ENCODE measurements around the gene KLF7.

DNA sequence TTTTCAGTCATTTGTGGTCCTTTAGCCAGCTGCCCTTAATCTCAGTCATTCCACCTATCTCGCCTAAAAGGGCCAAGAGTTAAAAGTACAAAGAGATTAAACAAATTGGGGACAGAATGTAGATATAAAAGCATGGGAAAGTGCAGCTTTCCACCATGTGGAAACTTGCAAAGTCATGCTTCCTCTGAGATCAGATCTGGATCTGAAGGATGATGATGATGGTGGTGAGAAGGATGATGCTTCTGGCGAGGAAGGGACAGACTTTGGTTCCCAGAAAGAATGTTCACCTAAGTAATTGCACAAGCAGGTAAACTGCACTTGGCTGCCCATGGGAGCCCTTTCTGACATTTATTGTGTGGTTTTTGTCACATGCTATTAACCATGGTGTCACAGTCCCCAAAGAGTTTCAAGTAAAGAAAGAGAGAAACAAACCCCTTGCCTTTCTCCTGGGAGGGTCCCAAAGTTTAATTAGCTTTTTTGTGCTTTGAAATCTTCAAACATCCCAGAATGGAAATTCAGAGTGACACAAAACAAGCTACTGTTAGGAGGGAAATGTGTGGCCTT is 34.7 kb downstream of the KLF7 start:
- TF ChIP-seq, protein P1, sequence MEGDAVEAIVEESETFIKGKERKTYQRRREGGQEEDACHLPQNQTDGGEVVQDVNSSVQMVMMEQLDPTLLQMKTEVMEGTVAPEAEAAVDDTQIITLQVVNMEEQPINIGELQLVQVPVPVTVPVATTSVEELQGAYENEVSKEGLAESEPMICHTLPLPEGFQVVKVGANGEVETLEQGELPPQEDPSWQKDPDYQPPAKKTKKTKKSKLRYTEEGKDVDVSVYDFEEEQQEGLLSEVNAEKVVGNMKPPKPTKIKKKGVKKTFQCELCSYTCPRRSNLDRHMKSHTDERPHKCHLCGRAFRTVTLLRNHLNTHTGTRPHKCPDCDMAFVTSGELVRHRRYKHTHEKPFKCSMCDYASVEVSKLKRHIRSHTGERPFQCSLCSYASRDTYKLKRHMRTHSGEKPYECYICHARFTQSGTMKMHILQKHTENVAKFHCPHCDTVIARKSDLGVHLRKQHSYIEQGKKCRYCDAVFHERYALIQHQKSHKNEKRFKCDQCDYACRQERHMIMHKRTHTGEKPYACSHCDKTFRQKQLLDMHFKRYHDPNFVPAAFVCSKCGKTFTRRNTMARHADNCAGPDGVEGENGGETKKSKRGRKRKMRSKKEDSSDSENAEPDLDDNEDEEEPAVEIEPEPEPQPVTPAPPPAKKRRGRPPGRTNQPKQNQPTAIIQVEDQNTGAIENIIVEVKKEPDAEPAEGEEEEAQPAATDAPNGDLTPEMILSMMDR (IDR thresholded peaks at IDR 0.05) = no peak
- TF ChIP-seq POLR2A (IDR thresholded peaks at IDR 0.05) = no peak
